Epithelial cell of esophagus (primary cell): ENCODE results near the gene TADA3.

Experiments used
- DNase-seq: peaks from one replicate; pipeline ENCODE4 v3.0.0; 2010; ENCODE audit warnings: low read depth
- H3K4me3 ChIP-seq: 2 replicates; pipeline ENCODE4 v1.5.1; 2011; ENCODE audit warnings: mild to moderate bottlenecking, low read length, control low read depth
- CTCF ChIP-seq: IDR thresholded peaks from 2 replicates; pipeline ENCODE4 v1.5.1; 2011; ENCODE audit warnings: low read depth, mild to moderate bottlenecking, low read length, control low read depth, inconsistent platforms; ENCODE audit not compliant: insufficient read depth; ENCODE audit errors: missing control alignments

The TADA3 gene

DNA sequence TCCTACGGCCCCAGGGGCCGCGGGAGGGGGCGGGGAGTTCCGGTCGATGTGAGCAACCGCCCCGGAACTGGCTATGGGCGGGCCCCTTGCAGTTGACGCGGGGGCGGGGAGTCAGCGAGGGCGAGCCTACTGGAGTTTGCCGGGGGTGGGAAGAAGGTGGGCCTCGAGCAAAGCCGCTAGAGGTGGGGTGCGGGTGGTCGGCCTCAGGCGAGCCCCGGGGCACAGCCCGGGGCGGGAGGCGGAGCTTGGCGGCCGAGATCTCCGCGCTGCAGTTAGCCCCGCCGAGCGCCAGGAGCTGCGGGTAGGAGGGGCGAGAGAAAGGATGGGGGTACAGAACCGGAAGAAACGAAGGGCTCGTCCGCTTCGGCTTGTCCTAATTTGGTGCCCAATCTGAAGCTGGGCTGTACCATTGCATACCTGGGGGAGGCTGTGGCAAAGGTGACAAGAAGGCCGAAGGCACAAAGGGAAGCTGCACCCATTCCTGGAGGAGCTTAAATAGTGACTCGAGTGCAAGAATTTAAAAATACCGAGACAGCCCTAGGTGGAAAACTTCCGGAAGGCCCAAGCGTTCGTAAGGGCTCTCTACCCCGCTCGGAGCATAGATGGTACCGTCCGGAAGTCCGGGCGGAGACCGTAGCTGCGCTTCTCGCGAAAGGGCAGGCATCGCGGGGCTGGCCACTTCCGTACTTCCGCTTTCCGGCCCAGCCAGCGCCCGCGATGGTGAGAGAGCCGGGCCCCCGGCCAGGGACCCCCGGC, at the start of gene TADA3, which contains the start of gene ARPC4:
Gene TADA3 (minus strand): TSS at position 69 of the 756 bp plus-strand sequence. CDS start 1,007 bp downstream, outside the sequence.
Gene ARPC4 (plus strand): TSS at position 678 of the 756 bp plus-strand sequence. CDS start 40 bp downstream, at position 718.
- TF ChIP-seq CTCF = no peak
- DNase-seq = peak; percentile 96
- H3K4me3 ChIP-seq = peak within 1 kb of the TSS; percentile 59

DNA sequence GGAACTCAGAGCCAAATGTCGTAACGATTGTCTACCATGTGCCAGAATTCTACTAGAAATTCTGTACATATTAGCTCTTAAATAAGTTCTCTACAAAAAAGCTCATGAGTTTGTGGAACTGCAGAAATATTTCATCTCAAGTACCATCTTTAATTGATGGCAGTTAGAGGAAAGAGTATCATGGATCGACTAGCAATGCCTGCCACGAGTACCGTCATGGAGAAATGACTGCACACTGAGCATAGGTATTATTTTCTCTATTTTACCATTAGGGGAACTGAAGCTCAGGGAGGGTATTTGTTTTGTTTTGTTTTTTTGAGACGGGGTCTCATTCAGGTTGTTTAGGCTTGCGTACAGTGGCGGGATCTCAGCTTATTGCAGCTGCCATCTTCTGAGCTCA, 48.7 kb upstream of the TADA3 start:
- no peak for TF ChIP-seq CTCF
- no peak overlapping the region for H3K4me3 ChIP-seq
- DNase-seq = no peak

- no peak for DNase-seq
- no peak overlapping the region for H3K4me3 ChIP-seq
- no peak for TF ChIP-seq CTCF
Measured at GRCh38 chr3:9838856-9839255, 46.6 kb upstream of the TADA3 start.

DNA sequence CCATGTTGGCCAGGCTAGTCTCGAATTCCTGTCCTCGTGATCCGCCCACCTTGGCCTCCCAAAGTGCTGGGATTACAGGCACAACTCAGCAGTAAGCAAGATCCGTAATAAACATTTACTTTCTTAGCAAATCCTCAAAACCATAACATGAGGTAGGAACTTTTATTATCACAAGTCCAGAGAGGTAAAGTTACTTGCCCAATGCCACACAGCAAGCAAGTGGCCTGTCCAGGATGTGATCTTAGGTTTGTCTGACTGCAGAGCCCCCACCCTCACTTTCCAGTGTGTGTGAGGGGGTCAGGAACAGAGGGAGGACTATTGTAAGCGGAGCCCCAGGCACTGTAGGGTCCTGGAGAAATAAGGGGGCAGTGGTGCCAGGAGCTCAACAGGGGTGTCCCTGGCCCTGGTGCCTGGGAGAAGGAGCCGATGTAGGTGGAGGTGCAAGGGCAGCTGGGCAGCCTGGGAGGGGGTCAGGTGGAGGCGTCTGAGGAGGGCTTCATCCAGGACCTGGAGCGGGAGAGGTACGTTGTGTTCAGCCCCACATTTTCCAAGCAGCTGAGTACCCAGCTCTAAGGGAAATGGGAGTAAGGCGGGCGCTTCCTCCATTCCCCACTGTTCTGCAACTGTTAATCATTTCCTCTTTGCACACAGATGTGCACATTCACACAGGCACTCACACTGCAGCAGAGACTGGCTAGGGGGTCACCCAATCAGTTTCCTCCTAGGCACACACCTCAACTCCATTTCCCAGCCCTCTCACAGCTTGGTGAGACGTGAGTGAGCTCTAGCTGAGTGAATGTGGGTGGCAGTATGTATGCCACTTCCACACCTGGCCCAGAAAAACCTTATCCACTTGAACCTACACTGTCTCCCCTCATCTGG, 45.7 kb upstream of the TADA3 start:
- no peak overlapping the region for H3K4me3 ChIP-seq
- TF ChIP-seq CTCF = no peak
- DNase-seq = no peak

- no peak for DNase-seq
- TF ChIP-seq CTCF = no peak
- H3K4me3 ChIP-seq = no peak overlapping the region
Measured at GRCh38 chr3:9834520-9835380, 42.5 kb upstream of the TADA3 start.

- H3K4me3 ChIP-seq = no peak overlapping the region
- DNase-seq = no peak
- no peak for TF ChIP-seq CTCF
Measured at GRCh38 chr3:9833078-9833477, 40.8 kb upstream of the TADA3 start.
